Fibroblast of skin of scalp (primary cell): ENCODE data around the gene TUSC2.

Source experiments
- DNase-seq: peaks from one replicate; pipeline ENCODE4 v3.0.0-alpha.2; 2013

Gene TUSC2

DNA sequence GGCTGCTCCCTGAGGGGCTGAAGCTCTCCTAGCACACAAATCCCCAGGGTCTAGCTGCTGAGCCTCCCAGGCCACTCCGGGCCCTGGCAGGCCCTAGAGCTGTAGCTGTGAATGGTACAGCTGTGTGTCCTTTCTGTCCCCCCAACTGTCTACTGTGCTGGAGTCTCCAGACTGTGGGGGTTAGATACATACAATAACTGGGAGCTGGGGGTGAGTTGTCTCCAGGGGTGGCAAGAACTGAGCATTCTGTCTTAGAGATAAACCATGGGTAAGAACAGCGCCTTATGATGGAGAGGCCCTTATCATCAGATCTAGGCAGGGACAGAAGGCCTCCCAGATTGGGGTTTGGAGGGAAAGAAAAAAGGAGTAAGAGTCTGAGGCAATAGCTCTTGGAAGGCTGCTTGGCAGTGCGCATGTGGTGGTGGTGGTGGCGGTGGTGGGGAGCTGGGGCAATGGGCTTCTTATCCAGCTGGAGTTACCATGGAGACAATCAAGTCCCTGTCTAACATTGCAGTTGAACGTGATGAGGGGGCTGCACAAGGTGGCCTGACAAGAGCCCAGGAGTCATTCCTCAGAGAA, 26.3 kb upstream of the TUSC2 start:
- DNase-seq, result no peak

GRCh38 chr3:50353245-50354004, 25.4 kb upstream of the TUSC2 start:
- DNase-seq, result no peak

GRCh38 chr3:50352781-50353180, 24.8 kb upstream of the TUSC2 start:
- DNase-seq, result peak; percentile 18

GRCh38 chr3:50351323-50351697, 23.3 kb upstream of the TUSC2 start:
- DNase-seq, result no peak

GRCh38 chr3:50350527-50351322, 22.7 kb upstream of the TUSC2 start, which contains the start of the genes CYB561D2 and NPRL2:
Gene CYB561D2, plus strand, starts transcription at chr3:50350862. Its CDS starts 572 bp downstream, at chr3:50351434.
Gene NPRL2, minus strand, starts transcription at chr3:50350775. Its CDS starts 123 bp downstream, at chr3:50350652.
- DNase-seq, result peak; percentile 93

DNA sequence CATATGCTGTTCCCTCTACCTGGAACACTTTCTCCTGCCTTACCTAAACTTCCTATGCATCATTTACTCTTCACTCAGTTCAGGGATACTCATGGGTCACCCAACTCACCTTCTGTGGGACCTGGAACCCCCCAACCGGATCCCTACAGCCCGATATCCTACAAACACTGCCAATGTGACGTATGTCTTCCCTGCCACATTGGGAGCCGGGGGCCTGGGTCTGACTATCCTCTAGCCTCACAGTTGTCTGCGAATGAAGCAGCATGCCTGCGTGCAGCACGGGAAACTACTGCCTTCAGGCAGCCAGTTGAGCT, 22.1 kb upstream of the TUSC2 start:
- no peak for DNase-seq

- peak; percentile 78 for DNase-seq
Measured at GRCh38 chr3:50347187-50347813, 19.3 kb upstream of the TUSC2 start.

DNA sequence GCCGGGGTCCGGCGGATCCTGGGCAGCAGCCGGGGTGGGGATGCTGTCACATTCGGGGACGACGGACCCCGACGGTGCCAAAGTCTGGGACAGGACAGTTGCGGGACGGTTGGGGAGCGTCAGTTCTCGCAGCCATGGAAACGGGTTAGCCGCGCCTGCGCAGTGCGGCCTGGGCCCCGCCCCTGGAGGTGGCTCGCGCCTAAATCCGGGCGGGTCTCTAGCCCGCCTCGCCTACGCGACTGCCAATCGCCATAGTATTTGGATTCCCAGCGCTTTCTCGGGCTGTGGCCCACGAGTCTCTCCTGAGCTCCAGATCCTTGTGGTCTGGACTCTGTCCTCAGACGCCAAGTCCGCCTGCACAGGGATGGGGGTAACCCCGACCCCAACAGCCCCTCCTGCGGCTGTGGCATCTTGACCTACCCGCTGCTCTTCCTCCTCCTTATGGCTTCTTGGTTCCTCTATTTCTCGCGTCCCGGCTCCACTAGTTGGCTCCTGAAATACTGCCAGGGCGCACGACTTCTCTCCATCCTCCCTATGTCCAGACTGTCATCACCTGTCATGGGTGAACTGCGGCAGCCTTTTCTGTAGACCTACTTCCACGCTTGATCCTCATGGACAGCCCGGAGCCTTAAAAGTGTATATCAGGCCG, 17.7 kb upstream of the TUSC2 start, which contains the start of gene ZMYND10:
TSS of gene ZMYND10 (minus strand) at position 147 of the 649 bp plus-strand sequence. CDS start 153 bp downstream, outside the sequence.
- DNase-seq, result peak; percentile 46

- no peak for DNase-seq
Measured at GRCh38 chr3:50345008-50345407, 17.0 kb upstream of the TUSC2 start.

- DNase-seq, result no peak
Measured at GRCh38 chr3:50342813-50343633, 15.0 kb upstream of the TUSC2 start.

- no peak for DNase-seq
Measured at GRCh38 chr3:50341996-50342650, 14.1 kb upstream of the TUSC2 start.

- DNase-seq, result no peak
Measured at GRCh38 chr3:50341537-50341936, 13.5 kb upstream of the TUSC2 start.

- peak; percentile 63 for DNase-seq
Measured at GRCh38 chr3:50340448-50341329, 12.7 kb upstream of the TUSC2 start, which contains the start of gene RASSF1. Gene RASSF1, minus strand, starts transcription at chr3:50340836. Its CDS starts 31 bp downstream, at chr3:50340805.

GRCh38 chr3:50340147-50340447, 12.1 kb upstream of the TUSC2 start:
- no peak for DNase-seq

GRCh38 chr3:50339485-50340146, 11.6 kb upstream of the TUSC2 start:
- peak; percentile 61 for DNase-seq

DNA sequence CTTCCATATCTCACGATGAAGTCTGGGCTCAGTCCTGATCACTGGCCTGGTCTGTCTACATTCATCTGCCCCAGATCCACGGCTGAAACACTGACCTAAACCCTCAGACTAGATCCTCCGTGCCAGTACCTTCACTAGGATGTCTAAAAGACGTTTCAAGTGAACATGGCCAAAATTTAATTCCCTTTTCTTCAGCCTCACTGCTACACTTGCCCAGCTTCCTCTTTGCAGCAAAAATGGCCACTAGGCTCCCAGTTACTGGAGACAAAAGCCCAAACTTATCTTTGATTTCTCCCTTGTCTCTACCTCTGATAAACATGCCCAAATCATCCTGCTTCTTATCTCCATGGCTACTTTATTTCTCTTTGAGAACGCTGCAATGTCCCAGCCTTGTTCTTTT, 10.9 kb upstream of the TUSC2 start:
- DNase-seq, result no peak

GRCh38 chr3:50337175-50337861, 9.3 kb upstream of the TUSC2 start:
- DNase-seq, result peak; percentile 99

DNA sequence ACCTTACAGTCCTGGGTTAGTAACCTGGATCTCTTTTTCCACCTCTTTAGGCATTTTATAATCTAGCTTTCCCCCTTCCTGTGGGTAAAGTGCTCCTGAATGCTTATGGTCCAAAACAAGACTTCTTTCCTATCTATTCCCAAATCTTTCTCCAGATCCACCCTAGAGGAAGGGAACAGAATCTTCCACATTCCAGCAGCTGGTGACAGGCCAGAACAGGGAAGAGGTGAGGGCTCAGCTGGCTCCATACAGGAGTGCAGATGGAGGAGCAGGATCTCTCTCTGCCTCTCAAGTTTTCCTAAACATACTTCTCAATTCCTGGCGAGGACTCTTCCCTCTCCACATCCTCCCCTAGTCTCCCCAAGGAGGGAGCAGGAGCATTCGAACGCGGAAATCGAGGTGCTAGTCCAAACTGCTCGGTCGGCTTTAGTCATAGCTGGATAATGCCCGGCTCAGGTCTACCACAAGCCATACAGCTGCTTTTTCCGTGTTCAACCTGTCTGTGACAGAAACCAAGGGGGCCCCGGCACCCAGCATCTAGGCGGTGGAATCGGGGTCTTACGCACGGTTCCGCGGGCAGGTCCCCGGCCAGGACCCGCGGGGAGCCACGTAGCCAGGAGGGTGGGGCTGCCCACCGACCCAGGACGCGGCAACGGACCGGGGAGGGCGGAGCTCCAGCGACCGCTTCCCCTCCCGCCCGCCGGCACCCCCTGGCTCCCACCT, 8.6 kb upstream of the TUSC2 start:
- peak; percentile 23 for DNase-seq
